GM21526 (cell line): Measurements from ENCODE around the gene NID1.

Experiments
- ATAC-seq: cut with Tn5 transposase; IDR thresholded peaks from one replicate; pipeline ENCODE4 v1.9.1; 2021; ENCODE audit warnings: moderate library complexity; ENCODE audit not compliant: unreplicated experiment, low FRiP score

NID1 gene

DNA sequence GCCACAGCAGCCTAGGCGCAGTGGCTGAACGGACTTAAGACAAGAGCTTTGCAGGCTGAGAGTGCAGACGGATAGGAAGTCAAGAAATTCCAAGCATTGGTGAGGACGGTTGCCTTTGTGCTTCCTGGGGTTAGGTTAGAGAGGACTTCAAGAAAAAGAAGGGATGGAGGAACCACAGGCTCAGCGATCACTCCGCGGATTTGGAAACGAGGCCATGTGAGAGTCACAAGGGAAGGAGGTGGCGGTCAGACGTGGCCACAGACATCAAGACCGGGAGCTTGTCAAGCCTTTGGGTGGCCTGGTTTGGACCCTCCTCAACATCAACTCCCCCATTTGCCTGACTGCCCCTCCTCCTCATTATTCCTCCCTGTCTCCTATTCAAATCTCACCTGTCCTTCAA lies 62.3 kb downstream of the NID1 start:
- no peak for ATAC-seq

DNA sequence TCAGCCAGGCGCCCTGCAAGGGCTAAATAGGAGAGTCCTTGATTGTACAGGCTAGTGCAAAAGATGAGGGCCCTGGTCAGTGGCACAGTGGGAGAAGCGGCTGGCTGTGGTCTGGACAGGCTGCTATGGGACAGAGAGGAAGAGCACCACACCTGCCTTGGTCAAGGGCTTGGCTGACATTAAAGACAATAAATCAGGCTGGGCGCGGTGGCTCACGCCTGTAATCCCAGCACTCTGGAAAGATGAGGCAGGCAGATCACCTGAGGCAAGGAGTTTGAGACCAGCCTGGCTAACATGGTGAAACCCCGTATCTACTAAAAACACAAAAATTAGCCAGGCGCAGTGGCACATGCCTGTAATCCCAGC lies 62.9 kb downstream of the NID1 start:
- no peak for ATAC-seq

DNA sequence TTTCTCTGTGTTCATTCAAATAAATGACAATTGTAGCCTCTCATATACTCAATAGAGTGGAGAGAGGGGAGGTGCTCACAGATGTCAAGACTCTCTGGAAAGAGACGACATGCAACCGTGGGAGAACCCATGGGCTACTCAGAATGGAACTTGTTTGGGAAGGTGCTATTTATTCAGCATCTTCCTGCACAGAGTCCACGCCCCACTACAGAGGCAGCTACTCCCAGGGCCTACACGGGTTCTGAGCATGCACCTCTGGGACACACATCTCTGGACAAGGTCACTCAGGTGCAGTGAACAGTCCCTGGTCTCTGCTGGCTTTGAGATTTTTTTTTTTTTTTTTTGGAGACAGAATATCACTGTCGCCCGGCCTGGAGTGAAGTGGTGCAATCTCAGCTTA lies 64.1 kb downstream of the NID1 start:
- no peak for ATAC-seq

DNA sequence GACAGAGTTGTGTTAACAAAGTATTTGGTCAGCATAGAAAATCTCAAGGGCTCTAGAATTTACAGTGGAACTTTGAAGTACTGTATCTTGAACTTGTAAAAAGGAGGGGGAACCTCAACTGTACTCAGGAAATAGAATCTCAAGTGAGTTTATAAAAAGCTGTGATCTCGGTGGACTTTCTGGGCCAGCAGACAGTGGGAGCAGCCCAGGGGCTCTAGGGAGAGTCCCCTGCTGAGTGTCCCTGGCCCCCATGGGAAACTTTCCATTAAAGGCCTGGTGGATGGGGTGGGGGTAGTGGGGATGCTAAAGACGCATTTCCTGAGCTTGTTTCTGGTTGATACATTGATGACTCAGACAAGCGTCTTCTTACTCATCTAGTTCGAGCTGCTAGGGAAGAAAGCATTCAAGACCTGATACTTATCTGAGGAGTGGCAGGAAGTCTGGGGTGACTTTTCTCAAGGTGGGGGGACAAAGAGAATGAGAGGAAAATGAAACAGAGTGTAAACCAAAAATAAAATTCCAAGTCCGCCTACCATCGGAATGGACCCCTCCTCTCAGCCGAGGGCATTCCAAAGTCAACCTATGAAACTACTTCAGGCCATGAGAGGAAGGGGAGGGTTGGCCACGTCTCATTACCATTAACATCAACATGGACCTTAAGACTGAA lies 65.5 kb downstream of the NID1 start:
- ATAC-seq: peak; percentile 79

DNA sequence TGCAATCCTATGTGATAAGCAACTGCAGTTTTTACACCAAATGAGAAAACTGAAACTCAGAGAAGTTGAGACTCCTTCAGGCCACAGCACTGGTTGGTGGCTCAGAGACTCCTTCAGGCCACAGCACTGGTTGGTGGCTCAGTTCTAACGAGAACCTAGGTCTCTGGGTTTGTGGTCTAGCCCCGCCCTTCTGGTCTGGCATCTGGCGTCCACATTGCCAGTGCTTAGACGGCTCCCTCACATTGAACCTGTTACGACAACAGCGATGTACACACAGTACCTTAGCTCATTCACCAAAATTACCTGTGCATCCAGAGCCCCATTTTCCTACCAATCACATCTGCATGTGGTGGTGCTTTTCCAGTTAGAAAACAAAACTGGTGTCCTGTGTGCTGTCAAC lies 66.1 kb downstream of the NID1 start:
- ATAC-seq: peak; percentile 42

DNA sequence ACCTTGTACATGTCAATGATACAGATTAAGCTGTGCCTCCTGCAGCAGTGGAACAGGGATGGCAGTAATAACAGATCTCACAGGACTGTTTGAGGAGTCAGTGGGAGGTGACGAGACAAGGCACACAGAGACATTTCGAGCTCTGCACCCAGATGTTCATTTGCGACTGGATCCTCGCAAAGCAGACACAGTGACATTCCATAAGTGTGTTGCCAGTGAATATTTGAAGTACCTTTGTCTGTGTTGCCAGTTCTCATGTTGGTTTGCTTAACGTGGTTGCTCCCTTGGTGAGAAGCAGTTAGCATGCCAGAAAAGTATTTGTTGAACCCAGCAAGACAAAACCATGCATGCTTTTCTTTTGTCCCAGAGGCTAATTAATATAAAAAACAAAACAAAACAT lies 67.0 kb downstream of the NID1 start:
- no peak for ATAC-seq

DNA sequence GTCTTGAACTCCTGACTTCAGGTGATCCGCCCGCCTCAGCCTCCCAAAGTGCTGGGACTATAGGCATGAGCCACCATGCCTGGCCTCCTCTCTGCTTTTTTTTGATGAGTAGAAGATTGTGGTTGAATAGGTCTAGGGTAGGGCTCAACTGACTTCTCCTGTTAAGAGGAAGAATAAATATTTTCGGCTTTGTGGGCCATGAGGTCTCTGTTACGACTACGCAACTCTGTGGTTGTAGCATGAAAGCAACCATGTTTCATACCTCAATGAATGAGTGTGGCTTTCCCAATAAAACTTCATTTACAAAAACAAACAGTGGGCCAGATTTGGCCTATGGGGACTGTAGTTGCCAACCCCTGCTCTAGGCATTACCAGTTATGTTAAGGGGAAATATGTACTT lies 67.8 kb downstream of the NID1 start:
- ATAC-seq: no peak

DNA sequence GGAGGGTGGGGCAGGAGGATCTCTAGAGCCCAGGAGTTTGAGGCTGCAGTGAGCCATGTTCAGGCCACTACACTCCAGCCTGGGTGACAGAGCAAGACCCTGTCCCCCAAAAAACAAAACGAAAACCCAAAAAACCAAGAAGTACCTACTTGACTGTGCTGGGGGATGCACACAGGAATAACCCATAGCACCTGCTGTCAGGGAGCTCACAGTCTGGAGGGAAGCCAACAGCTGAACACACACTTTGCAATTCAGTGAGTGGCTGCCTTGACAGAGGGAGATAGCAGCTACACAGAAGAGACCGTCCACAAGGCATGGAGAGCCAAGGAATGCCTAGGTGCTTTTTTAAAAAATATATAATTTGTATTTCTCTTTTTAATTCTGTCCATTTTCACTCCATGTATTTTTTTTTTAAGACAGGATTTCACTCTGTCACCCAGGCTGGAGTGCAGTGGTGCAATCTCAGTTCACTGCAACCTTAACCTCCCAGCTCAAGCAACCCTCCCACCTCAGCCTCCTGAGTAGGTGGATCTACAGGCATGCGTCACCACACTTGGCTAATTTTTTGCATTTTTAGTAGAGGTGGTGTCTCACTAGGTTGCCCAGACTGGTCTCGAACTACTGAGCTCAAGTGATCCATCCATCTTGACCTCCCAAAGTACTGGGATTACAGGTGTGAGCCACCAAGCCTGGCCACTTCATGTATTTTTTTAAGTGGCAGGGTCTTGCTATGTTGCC lies 68.7 kb downstream of the NID1 start:
- ATAC-seq: no peak

DNA sequence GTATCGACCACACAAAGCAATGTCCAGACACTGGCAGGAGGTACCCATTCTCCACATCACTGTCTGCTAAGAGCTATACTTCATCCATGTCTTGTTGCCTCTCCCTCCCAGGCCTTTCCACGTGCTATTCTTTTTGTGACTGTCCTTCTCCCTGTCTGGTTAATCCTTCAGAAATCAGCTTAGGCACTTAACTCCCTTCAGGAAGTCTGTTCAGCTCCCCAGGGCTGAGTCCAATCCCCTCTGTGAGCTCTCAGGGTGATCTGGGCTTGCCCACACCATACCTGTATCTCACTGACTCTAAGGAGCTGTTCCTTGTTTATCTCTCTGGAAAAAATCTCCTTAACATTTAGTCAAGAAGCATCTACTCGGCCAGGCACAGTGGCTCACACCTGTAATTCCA lies 69.4 kb downstream of the NID1 start:
- no peak for ATAC-seq

DNA sequence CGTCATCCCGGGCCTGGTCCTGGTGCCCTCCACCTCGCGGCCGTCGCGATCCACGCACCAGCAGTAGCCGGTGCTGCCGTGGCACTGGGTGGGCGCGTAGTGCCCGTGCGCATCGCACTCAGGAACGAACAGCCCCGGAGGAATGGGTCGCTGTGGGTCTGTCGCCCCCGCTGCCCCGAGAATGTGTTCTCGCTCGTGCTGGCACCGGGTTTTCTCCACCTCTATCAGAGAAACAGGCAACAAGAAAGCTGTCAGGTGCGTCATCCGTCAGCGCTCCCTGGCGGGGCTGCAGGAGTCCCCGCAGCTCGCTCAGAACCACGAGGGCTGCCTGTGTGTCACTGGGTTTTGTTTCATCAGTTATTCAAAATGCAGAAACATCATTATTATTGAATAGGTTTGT lies 71.2 kb downstream of the NID1 start:
- ATAC-seq: no peak

DNA sequence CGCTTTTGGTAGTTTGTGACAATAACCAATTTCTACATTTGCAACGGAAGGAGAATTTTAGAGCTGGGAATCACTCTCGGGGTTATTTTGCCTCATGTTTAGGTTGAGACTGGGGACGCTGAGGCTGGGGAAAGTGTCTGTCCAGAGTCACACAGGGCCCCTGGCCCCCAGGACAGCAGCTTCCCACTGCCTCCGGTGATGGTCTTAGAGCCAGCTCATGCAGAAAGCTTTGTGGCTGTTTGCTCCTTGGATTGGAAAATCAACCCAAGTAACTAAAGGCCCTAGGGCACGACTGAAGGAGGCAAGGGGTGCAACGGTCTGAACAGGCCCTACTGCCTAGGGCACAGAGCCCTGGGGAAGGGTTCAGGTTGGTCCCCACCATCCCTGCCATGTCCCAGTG lies 72.0 kb downstream of the NID1 start:
- no peak for ATAC-seq

DNA sequence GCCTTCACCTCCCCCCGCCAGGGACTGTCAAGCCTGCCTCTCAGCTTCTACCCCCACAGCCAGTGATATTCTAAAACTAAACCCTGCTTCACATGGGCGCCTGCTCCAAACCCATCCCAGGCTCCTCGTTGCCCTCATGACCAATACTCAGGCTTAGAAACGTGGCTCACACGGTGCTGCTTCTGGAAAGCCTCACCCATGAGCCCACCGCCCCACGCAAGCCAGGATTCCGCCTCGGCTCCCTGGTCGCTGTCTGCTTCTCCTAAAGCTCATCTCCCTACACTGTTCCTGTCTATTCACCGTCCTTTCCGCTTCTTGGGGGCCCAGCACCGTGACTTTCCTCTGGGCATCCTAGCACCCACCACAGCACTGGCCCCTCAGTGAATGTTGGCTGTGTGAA lies 72.5 kb downstream of the NID1 start:
- no peak for ATAC-seq

DNA sequence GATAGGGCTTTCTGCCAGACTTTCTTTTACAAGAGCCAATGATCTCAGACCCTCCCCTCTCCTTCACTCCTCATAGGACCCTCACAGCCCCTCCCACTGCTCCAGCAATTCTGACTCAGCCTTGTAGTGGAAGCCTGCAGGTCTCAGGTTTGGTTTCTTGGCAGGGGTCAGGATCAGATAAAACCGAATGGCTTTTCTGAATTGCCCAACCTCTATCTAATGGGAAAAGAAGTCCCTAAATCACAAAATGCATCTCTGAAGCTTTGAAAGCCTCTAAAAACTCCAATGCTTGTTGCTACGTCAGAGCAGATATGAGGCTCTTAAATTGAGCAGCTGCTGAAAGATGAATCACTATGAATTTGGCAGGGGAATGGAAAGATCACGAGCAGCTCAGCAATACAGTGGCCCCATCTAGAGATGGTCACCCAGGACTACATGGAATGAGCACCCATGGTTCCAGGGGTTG lies 74.5 kb downstream of the NID1 start:
- no peak for ATAC-seq

DNA sequence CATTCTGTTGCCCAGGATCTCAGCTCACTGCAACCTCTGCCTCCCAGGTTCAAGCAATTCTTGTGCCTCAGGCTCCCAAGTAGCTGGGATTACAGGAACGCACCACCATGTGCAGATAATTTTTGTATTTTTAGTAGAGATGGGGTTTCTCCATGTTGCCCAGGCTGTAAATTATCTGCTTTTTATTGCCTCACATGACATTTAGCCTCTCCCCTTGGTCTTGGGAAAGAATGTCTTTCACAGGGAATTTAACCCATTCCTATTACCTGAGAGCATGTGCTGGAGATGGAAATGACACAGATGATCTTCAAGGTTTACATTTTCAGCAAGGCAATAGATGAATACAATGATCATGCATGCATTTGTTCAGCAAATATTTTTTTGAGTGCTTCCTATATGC lies 75.8 kb downstream of the NID1 start:
- no peak for ATAC-seq

DNA sequence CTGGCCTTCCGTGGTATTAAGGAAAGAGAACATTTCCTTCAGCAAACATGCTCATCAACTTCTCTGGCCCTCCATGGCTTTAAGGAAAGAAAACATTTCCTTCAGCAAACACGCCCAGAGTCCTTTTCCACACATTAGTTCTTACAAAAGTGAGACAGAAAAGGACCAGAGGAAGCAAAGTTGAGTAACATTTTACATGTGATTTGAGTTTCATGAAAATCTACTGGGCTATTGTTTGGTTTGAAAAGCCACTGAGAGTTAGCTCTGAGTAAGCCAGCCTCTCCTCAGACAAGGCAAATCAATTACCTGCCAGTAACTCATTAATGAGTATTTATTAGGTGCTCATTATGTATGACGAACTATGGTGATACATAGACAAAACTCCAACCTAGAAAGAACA lies 78.0 kb downstream of the NID1 start:
- ATAC-seq: no peak

DNA sequence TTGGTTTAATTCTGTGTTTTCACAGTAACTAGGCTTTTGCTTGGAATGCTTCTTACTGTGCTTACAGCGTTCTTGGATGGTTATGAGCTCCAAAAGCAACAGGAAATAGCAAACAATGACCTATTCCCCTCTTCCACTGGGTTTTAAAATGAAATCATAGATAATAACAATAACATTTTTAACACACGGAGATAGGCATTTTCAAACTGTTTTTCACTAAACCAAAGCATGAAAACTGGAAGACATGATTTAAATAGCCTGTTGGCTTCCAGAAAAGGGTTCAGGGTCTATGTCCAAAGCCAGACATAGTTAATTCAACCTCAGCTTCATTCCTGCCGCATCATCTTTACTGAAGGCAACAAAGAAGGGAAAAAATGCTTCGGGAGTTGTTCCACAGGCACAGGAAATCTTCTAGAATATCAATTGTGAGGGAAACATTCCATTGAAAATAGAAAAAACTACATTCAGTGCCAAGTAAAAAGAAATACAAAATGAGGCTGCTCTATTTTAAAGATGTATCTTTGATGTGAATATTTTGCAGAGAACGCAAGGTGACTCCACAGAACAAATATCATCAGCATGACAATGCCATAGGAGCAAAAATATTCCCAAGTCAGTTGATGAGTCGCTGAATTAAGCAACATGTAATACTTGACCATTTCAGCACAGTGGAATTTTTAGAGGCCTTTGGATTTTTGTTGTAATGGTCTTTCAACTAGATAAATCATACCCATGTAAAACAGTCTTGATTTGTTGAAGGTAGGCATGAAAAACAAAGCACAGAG lies 80.7 kb downstream of the NID1 start:
- ATAC-seq: no peak

DNA sequence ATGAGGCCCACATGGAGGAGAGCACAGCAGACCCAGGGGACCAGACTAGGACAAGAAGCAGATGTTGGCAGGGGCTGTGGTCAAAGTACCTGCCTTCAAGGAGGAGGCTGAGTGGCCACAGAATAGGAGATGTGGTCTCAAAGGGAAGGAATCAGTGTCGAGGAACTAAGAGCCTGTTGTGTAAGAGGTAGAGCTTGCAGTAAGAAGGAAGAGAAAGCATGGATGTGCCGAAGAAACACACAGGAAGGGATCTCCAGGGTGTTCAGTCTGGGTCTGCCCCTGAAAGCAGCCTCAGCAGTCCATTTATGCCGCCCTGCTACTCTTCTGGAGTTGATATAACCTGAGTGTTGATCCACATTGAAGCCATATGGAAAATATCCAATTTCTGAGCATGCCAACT lies 83.9 kb downstream of the NID1 start:
- no peak for ATAC-seq

DNA sequence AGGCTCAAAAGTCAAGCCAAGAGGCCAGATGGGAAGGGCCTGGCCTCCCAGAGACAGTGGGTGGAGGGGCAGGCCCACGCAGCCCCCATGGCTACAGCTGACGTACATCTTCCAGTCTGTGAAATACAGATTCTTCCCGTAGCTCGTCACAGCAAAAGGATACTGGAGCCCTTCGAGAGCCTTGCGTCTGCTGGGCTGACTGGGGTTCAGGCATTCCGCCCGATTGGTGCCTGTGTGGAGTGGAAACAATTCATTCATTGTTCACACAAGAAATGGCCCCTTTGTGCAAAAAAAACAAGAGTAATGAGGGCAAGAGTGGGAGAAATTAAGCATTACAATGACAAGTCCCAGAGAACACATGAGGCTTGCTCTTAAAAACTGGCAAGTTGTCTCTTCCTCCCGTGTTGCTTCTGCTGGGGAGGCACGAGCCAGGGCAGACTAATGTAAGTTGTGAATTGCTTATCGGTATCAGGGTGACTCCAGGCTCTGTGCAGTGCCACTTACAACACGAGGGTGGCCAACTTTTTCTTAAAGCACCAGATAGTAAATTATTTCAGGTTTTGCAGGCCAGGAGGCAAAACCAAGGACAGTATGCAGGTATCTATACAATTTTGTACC lies 85.1 kb downstream of the NID1 start:
- ATAC-seq: no peak

DNA sequence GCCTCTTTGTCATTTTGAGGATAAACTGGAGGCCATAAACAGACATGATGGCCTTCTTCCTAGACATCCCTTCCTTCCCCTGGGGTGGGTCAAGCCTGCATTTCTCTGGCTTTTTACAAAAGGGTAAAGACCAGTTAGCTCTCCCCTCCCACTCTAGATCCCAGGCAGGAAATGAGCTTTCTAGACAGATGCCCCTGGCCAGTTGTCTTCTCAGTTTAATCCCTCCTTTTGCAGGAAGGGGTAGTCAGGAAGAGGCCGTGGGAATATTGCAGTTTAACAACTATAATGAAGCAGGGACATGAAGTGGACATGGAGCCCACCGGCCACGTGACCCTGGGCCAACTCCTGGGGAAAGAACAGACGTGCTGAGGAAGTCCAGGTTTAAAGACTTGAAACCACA lies 85.7 kb downstream of the NID1 start:
- no peak for ATAC-seq

DNA sequence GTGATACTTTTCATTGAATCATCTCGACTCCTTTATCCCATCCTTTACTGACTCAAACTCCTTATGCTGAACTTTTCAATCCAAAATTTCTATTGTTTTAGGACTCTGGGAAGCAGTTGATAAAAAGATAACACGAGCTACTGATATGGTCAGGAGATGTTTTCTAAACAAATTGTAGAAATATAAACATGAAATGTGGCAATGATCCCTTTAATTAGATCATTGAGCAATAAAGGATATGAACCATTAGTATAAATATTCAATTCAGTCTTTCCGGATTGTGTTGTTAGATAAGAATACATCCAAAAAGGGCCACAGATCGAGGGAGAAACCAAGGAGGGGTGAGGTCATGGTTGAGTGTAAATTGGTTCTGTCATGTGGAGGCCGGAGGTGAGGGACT lies 88.4 kb downstream of the NID1 start:
- ATAC-seq: no peak

DNA sequence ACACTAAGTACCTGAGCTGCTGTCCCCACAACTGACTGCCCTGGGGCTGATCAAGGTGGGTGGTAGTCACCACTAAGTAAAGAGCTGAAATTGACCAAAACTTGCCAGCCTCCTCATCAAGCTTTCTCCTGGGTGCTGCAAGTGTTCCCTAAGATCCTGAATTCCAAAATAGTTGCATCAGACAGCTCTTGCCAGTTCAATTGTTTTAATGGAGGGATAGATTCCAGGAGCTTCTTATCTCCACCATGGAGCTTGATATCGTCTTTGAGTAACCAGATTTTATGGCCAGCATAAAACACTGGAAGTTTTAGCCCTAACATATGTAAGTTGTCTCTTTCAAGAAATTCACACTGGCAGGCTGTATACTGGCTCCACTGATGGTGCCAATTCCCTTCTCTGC lies 90.3 kb downstream of the NID1 start:
- no peak for ATAC-seq
